ENCODE data around the gene HELZ2.

HELZ2 gene

DNA sequence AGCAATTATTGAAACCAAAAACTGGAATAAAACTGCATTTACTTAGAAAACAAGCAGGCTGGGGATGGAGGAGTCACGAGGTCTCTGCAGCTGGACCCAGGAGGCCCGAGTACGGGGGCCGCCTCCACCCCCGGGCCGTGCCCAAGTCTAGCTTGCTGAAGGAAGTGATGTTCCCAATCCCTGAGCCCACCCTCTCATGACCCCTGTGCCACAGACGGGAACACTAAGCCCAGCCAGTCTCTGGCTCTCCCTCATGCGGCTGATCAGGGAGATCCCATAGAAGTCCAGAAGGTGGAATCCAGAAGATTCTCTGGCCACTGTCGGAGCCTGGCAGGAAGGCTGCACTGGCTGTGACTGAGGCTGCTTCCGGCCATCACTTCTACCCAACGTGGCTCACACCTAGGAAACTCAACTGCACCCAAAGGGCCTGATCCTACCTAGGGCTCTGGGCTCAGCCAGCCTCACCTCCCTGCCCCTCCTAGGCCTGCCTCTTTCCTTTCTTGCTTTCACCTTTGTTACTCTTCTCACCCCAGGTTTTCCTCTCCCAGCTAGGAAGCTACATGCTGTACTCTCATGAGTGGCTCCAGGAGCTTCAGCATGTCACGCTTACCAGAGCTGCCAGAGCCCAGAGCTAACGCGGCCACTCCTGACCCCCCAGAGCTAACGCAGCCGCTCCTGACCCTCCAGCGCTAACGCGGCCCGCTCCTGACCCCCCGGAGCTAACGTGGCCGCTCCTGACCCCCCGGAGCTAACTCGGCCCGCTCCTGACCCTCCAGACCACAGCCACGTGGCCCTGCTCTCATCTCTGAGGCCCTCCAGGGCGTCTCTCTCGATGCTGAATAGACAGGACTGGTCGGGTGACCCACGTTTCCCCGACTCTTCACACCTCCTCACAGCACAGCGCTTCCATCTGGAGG lies 24.7 kb upstream of the HELZ2 start:
- DNase-seq (ENCODE audit: low spot score) = no peak

DNA sequence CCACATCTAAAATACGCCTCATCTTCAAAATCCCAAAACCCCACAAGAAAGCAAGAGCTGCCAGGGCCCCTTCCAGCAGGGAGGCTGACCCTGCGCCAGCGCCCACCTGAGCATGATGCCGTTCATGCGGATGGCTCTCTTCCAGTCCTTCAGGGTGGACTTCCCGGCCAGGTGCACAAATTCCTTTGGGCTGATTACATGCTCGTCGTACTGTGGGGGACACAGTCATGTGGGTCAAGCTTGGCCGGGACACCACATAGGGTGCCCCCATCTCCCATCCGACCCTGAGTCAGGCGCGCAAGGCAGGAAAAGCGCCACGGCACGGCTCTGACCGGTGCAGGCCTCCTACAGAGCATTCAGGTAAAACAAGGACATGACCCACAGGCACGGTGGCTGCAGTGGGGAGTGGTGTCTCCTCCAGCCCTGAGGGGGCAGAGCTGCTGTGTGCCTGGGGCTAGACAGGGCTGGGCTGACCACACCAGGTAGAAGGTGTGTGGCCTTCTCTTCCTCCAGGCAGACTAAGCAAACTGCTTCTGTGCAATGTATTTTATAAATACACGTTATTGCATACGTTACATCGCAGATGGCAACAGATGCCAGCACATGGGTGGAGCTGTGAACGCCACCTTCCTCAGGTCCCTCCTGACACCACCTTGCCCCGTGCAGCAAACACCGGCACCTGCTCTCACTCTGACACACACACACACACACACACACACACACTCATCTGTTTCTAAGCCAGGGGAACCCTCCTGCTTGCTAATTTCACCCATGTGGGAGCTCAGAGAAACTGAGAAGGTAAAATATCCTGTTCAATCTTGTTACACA lies 23.8 kb upstream of the HELZ2 start:
- no peak for DNase-seq (ENCODE audit: low spot score)

GRCh38 chr20:63596423-63596822 lies 22.4 kb upstream of the HELZ2 start:
- no peak for DNase-seq (ENCODE audit: low spot score)

GRCh38 chr20:63595416-63596127 lies 21.5 kb upstream of the HELZ2 start:
- no peak for DNase-seq (ENCODE audit: low spot score)

GRCh38 chr20:63594043-63594561 lies 20.1 kb upstream of the HELZ2 start:
- no peak for DNase-seq (ENCODE audit: low spot score)

GRCh38 chr20:63592661-63593060 lies 18.6 kb upstream of the HELZ2 start:
- DNase-seq (ENCODE audit: low spot score) = peak; percentile 44

DNA sequence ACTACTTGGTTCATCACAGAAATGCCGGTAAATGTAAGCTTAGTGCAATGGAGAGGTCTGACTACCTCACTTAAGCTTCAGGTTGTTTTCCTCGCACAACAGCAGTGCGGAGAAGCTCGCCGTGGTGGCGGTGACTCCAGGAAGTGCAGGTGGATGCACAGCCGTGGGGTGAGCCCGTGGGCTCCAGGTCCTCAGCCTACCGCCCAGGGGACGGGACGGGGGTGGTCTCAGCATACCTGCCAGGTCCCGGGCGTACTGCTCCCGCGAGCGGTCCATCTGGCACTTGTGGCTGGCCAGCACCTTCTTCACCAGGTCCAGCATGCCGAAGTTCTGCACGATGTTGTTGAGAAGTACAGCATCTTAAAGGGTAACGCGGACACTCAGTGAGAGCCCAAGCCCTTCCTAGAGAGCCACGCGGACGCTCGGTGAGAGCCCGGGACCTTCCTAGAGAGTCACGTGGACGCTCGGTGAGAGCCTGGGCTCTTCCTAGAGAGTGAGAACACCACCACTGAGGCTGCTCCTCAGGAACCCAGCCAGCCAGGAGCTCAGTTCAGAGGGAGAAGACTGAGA lies 17.8 kb upstream of the HELZ2 start:
- DNase-seq (ENCODE audit: low spot score) = no peak

GRCh38 chr20:63591147-63591533 lies 17.1 kb upstream of the HELZ2 start:
- no peak for DNase-seq (ENCODE audit: low spot score)

GRCh38 chr20:63590218-63591146 lies 16.4 kb upstream of the HELZ2 start:
- DNase-seq (ENCODE audit: low spot score) = no peak

DNA sequence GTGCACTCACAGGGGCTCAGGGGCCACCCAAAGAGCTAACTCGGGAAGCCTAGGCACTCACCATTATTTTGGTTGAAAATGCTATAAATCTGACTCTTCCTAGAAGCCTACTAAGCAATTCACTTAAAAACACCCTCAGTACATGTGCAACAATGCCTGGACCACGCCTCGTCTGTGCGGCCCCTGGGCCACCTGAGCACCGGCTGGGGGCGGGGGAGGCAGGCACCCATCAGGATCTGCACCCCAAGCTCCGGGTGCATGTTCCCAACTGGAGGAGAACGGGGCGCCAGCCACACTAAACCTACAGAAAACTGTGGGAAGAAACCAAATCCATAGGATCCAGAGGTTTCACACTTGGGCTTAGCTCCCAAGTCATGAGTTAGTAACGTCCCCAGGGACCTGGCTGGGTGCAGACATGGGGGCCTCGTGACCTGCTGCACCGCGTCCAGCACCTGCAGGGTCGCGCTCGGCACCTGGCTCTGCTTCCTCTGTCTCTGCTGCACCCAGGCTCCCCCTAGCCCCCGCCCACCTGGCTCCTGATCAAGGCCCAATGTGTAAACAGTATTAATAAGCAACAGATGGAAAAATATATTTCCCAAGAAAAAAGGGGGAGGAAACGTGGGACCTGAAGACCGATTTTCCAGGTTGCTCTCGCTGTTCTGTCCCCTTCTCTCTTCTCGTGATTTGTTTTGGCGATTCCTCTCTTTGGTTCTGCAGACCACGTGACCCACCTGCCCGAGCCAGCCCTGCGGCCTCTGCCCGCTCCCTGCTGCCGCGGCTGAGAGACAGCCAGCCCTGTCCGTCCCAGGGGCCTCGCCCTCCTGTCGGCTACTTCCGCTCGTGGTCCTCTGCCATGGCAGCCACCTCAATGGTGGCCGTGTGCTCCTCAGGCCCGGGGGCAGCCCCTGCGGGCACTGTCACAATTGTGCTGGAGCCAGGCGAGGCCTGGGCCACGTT lies 15.5 kb upstream of the HELZ2 start:
- DNase-seq (ENCODE audit: low spot score) = no peak

DNA sequence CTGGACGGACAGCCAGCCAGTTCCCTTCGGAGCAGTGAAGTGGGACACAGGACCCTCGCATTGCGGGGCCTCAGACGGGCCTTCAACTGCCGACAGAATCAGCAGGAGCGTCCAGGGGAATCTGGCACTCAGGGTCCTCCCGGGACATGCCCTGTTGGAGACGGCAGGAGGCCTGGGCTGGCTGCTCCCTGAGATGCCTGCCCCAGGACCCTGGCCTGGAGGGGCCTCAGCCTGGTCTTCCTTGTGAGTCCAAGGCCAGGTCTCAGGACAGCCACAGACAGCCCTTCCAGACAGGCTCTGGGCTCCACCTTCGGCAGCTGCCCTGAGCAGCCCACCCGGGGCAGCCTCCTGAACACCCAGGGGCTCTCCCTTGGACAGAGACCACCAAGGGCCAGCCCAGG lies 14.6 kb upstream of the HELZ2 start:
- DNase-seq (ENCODE audit: low spot score) = no peak

GRCh38 chr20:63587776-63588591 lies 13.9 kb upstream of the HELZ2 start:
- DNase-seq (ENCODE audit: low spot score) = no peak

DNA sequence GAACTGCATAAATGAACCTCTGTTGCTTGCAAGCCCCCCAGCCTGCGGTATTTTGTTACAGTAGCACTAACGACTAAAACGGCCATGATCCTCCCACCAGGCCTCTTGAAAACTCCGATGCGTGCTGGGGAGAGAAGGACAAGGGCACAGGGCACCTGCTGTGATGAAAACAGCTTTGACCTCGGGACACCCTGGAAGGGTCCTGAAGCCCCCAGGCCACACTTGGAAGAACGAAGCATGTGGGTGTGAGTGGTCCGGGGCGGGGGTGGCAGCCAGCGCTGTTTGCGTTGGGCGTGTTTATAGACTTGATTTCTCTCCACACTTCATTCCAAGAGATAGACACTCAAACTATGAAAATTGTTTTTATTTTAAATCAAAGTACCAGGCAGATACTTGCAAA lies 13.2 kb upstream of the HELZ2 start:
- DNase-seq (ENCODE audit: low spot score) = no peak

- no peak for DNase-seq (ENCODE audit: low spot score)
These were observed 12.8 kb upstream of the HELZ2 start for GRCh38 chr20:63586797-63587196.

GRCh38 chr20:63585616-63586565 lies 11.9 kb upstream of the HELZ2 start:
- DNase-seq (ENCODE audit: low spot score) = no peak

- no peak for DNase-seq (ENCODE audit: low spot score)
These were observed 8.5 kb upstream of the HELZ2 start for GRCh38 chr20:63582382-63583063.

Measured in Ammon's horn (tissue), 1 donor.